ENCODE data around the gene RSPH6A. TPM values are rescaled to one million over a fixed set of nuclear protein-coding genes. Genes with fewer than 3 reads are reported as not detected.

The RSPH6A gene
- total and polyA plus RNA-seq, 2 experiments from 2014 or later, result not detected

DNA sequence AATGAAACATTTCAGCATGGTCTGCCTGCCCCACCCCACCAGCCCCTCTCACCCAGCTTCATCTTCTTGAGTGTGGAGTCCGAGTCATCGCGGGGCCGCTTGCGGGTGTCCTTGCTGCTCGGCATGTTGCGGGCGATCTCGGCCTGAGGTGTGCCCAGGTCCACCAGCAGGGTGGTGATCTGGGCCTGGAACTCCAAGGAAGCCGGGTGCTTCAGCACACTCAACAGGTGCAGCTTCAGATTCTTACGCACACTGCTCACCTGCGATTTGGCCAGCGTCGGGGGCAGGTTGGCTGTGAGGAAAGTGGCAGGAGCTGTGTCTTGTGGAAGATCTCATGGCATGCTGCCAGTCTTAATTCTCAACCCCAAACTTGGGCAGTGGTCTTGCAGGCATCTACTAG, 27.1 kb upstream of the RSPH6A start:
- H3K4me2 ChIP-seq (ENCODE audit: unreplicated experiment), result no peak overlapping the region
- H3K9ac ChIP-seq, result no peak overlapping the region
- no peaks in the 10 kb centered on the region for H3K9me3 ChIP-seq (ENCODE audit: low read depth)
- H3K9me2 ChIP-seq (ENCODE audit: insufficient read depth), result no peaks in the 10 kb centered on the region
- no peak overlapping the region for H2AFZ ChIP-seq
- H3F3A ChIP-seq (ENCODE audit: insufficient read depth), result no peaks in the 10 kb centered on the region
- no peaks in the 10 kb centered on the region for H3K4me1 ChIP-seq (ENCODE audit: insufficient read depth)
- H3K27ac ChIP-seq, result no peak overlapping the region
- no peak for DNase-seq
- in situ Hi-C loops (cut with MboI), result no loop called here
- TF ChIP-seq EZH2 (IDR thresholded peaks at IDR 0.05; ENCODE audit: insufficient read depth, poor library complexity, severe bottlenecking), result no peak
- TF ChIP-seq EZH2phosphoT487 (IDR thresholded peaks at IDR 0.05; ENCODE audit: insufficient read depth, low read depth), result no peak
- 0 out of 2 replicates have a peak, but pooled peaks cover 10% of the 10 kb centered on the region for H3K79me2 ChIP-seq (ENCODE audit: insufficient read depth)
- WGBS, 2 experiments (ENCODE audit: low coverage in 1 of 2, low lambda C conversion rate in 2 of 2, missing lambda C conversion rate in 2 of 2), result 98 to 100% methylated on average over 13 to 14 of the region's 14 CpGs
- H3K36me3 ChIP-seq (ENCODE audit: low read depth), result peaks cover 68% of the 10 kb centered on the region
- H3K4me3 ChIP-seq, result no peak overlapping the region
- H4K20me1 ChIP-seq (ENCODE audit: insufficient read depth), result no peaks in the 10 kb centered on the region
- no peaks in the 10 kb centered on the region for H3K27me3 ChIP-seq (replicated peaks; ENCODE audit: insufficient read depth)

DNA sequence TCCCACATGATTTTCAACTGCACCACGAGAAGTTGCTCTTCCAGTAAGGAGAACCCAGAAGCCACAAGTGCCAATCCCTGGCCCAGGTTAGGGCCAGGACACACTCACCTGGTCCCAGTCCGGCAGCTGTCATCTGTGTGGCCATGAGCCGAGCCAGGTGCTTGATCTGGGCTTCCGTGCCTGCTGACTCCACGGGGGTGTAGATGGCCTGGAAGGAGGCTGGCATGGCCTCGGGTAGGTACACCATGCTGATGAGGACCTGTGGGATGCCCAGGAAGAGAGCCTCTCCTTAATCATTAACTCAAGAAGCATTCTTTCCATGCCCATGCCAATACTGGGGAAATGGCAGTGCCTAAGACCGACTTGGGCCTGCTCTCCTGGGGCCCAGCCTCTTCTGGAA, 19.9 kb upstream of the RSPH6A start:
- 0 out of 2 replicates have a peak, but pooled peaks cover 4% of the 10 kb centered on the region for H3K79me2 ChIP-seq (ENCODE audit: insufficient read depth)
- H3K4me2 ChIP-seq (ENCODE audit: unreplicated experiment), result no peak overlapping the region
- WGBS, 2 experiments (ENCODE audit: low coverage in 1 of 2, low lambda C conversion rate in 2 of 2, missing lambda C conversion rate in 2 of 2), result 92 to 93% methylated on average over 7 of the region's 7 CpGs
- H3K9me3 ChIP-seq (ENCODE audit: low read depth), result no peaks in the 10 kb centered on the region
- peaks cover 46% of the 10 kb centered on the region for H3K36me3 ChIP-seq (ENCODE audit: low read depth)
- no peak overlapping the region for H3K9ac ChIP-seq
- no peaks in the 10 kb centered on the region for H3K27me3 ChIP-seq (replicated peaks; ENCODE audit: insufficient read depth)
- H3K4me3 ChIP-seq, result no peak overlapping the region
- H4K20me1 ChIP-seq (ENCODE audit: insufficient read depth), result no peaks in the 10 kb centered on the region
- TF ChIP-seq EZH2phosphoT487 (IDR thresholded peaks at IDR 0.05; ENCODE audit: insufficient read depth, low read depth) (no peak), EZH2 (IDR thresholded peaks at IDR 0.05; ENCODE audit: insufficient read depth, poor library complexity, severe bottlenecking) (no peak)
- H2AFZ ChIP-seq, result no peak overlapping the region
- no peaks in the 10 kb centered on the region for H3K9me2 ChIP-seq (ENCODE audit: insufficient read depth)
- no peak overlapping the region for H3K27ac ChIP-seq
- H3K4me1 ChIP-seq (ENCODE audit: insufficient read depth), result no peaks in the 10 kb centered on the region
- DNase-seq, result no peak
- peaks cover 5% of the 10 kb centered on the region; the same call in 1 of the 2 replicates for H3F3A ChIP-seq (ENCODE audit: insufficient read depth)
- in situ Hi-C loops (cut with MboI), result no loop called here

DNA sequence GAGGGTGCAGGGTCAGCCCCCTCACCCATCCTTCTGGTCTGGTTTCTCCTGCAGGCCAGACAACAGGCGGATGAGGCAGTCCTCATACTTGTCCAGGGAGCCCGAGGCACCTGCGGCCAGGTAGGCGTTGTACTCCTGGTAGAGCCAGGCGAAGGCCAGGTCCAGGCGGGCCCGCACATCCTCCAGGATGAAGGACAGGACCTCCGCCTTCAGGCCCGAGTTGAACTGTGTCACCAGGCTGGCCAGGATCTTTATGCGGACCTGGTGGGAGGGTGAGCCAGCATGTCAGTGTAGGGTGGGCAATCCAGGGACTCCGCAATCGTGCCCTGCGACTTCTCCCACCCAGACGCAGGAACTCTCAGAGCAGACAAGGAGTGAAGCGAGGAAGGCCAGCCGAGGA, 13.8 kb upstream of the RSPH6A start:
- H3K79me2 ChIP-seq (ENCODE audit: insufficient read depth), result no peaks in the 10 kb centered on the region
- H3K36me3 ChIP-seq (ENCODE audit: low read depth), result peaks cover 36% of the 10 kb centered on the region; the same call in 1 of the 2 replicates
- no peaks in the 10 kb centered on the region for H3K4me1 ChIP-seq (ENCODE audit: insufficient read depth)
- no peak for DNase-seq
- H2AFZ ChIP-seq, result no peak overlapping the region
- in situ Hi-C loops (cut with MboI), result no loop called here
- no peak overlapping the region for H3K9ac ChIP-seq
- no peaks in the 10 kb centered on the region for H3K9me3 ChIP-seq (ENCODE audit: low read depth)
- H3K4me3 ChIP-seq, result no peak overlapping the region
- H4K20me1 ChIP-seq (ENCODE audit: insufficient read depth), result no peaks in the 10 kb centered on the region
- TF ChIP-seq EZH2 (IDR thresholded peaks at IDR 0.05; ENCODE audit: insufficient read depth, poor library complexity, severe bottlenecking) (no peak), EZH2phosphoT487 (IDR thresholded peaks at IDR 0.05; ENCODE audit: insufficient read depth, low read depth) (no peak)
- H3K27ac ChIP-seq, result no peak overlapping the region
- H3K27me3 ChIP-seq (replicated peaks; ENCODE audit: insufficient read depth), result no peaks in the 10 kb centered on the region
- no peak overlapping the region for H3K4me2 ChIP-seq (ENCODE audit: unreplicated experiment)
- WGBS, 2 experiments (ENCODE audit: low coverage in 1 of 2, low lambda C conversion rate in 2 of 2, missing lambda C conversion rate in 2 of 2), result 98 to 99% methylated on average over 15 to 16 of the region's 16 CpGs
- H3K9me2 ChIP-seq (ENCODE audit: insufficient read depth), result no peaks in the 10 kb centered on the region
- H3F3A ChIP-seq (ENCODE audit: insufficient read depth), result no peaks in the 10 kb centered on the region

DNA sequence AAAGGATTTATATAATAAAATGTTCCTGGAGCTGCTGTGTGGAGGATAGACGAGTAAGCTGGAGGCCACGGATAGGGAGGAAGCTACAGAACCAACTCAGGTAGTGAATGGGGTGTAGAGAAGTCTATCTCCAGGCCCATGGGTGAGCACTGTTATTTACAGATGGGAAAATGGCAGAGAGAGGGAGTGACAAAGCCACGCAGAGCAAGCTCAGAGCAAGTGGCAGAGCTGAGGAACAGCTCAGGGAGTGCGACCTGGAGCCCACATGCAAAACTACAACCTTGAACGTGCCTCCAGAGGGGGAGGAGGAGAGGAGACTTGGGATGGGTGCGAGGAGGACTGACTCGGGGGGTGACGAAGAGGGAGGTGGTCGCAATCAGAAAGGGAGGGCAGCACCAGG, 13.4 kb upstream of the RSPH6A start:
- in situ Hi-C loops (cut with MboI), result no loop called here

More for the DNA sequence above, 13.4 kb upstream of the RSPH6A start:
- H4K20me1 ChIP-seq (ENCODE audit: insufficient read depth), result no peaks in the 10 kb centered on the region
- H3K4me3 ChIP-seq, result no peak overlapping the region
- H3K9me2 ChIP-seq (ENCODE audit: insufficient read depth), result no peaks in the 10 kb centered on the region
- no peaks in the 10 kb centered on the region for H3K9me3 ChIP-seq (ENCODE audit: low read depth)
- H3F3A ChIP-seq (ENCODE audit: insufficient read depth), result no peaks in the 10 kb centered on the region
- DNase-seq, result no peak
- WGBS, 2 experiments (ENCODE audit: low coverage in 1 of 2, low lambda C conversion rate in 2 of 2, missing lambda C conversion rate in 2 of 2), result 81 to 86% methylated on average over 9 of the region's 9 CpGs
- no peak overlapping the region for H2AFZ ChIP-seq
- no peak overlapping the region for H3K9ac ChIP-seq
- peaks cover 36% of the 10 kb centered on the region; the same call in 1 of the 2 replicates for H3K36me3 ChIP-seq (ENCODE audit: low read depth)
- H3K79me2 ChIP-seq (ENCODE audit: insufficient read depth), result no peaks in the 10 kb centered on the region
- no peak overlapping the region for H3K4me2 ChIP-seq (ENCODE audit: unreplicated experiment)
- no peaks in the 10 kb centered on the region for H3K4me1 ChIP-seq (ENCODE audit: insufficient read depth)
- H3K27ac ChIP-seq, result no peak overlapping the region
- no peaks in the 10 kb centered on the region for H3K27me3 ChIP-seq (replicated peaks; ENCODE audit: insufficient read depth)
- TF ChIP-seq EZH2 (IDR thresholded peaks at IDR 0.05; ENCODE audit: insufficient read depth, poor library complexity, severe bottlenecking), result no peak
- TF ChIP-seq EZH2phosphoT487 (IDR thresholded peaks at IDR 0.05; ENCODE audit: insufficient read depth, low read depth), result no peak

Data from GM23248 (cell line).